ENCODE data around the gene NINJ1. TPM values are rescaled to one million over a fixed set of nuclear protein-coding genes. Genes with fewer than 3 reads are reported as not detected.

NINJ1 gene
- total and polyA plus RNA-seq, 2 donors (not counting 3 experiments of a cell fraction or from before 2014, with no cell fraction given): 31.5 to 57.7 TPM

DNA sequence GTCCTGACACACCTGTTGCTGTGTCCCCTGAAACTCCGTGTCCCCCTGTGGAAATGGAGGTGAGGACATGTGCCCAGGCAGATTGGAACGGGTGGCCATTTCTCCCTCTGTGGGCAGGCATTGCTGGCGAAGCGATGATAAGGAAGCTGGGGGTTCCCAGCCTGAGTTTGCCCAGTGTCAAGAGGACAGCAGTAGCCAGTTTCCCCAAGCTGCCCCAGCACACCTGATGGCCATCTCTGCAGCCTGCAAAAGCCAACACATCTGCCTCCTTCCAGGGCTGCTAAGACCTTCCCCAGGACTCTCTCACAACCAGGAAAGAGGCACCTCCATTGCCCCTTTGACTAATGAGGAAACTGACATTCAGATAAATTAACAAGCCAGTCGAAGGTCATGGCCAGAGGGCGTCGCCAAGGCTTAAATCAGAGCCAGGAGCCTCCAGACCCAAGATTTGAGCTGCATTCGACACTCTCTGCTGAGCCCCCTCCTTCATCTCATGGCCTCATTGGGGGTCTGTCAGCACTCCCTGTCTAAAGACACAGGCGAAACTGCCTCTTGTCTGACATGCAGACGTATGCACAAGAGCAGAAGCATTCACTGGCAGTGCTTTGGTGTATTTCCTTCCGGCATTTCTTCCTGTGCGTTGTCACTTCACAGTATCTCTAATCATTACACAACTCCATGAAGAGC, 39.5 kb upstream of the NINJ1 start:
- Histone ChIP-seq H4K20me1 (replicated peaks; ENCODE audit: control insufficient read depth, extremely low read depth, insufficient read depth, low read length) (no peaks in the 10 kb centered on the region), H3K27ac (ENCODE audit: insufficient read depth, low read depth, low read length) (no peak overlapping the region), H3K4me2 (ENCODE audit: insufficient read depth, low read length) (no peak overlapping the region), H3K9me3 (replicated peaks; ENCODE audit: control insufficient read depth, insufficient read depth, low read length) (no peaks in the 10 kb centered on the region), H3K4me1 (ENCODE audit: control insufficient read depth, extremely low read depth, insufficient read depth, low read length) (no peaks in the 10 kb centered on the region), H3K79me2 (ENCODE audit: control insufficient read depth, insufficient read depth, low read length) (no peaks in the 10 kb centered on the region), H3K4me3 (replicated peaks in 1 of 3; ENCODE audit: insufficient read depth in 1 of 3, low read depth in 1 of 3, low read length in 3 of 3) (no peak overlapping the region), H3K36me3 (ENCODE audit: control insufficient read depth in 2 of 2, extremely low read depth in 1 of 2, insufficient read depth in 2 of 2, low read length in 2 of 2) (no peaks in the 10 kb centered on the region), H3K9ac (replicated peaks; ENCODE audit: extremely low read depth, insufficient read depth, low read length) (no peak overlapping the region), H2AFZ (ENCODE audit: low read depth, low read length) (no peak overlapping the region), H3K9me1 (replicated peaks; ENCODE audit: control insufficient read depth, extremely low read depth, insufficient read depth, low read length) (no peaks in the 10 kb centered on the region), H3K27me3 (ENCODE audit: control insufficient read depth in 2 of 2, insufficient read depth in 2 of 2, low read length in 2 of 2) (no peaks in the 10 kb centered on the region)
- no peak for DNase-seq (ENCODE audit: low read depth, low spot score)
- BruUV-seq (replicated peaks): no TSS peak
- ChIA-PET POLR2A (no interaction called here), CTCF (interaction anchor here (0.6 to 1.5 kb wide), 2 partner anchors 22 to 129 kb away, joined by 3 read pairs; no protein-coding TSS in a partner anchor)
- TF ChIP-seq EZH2 (IDR thresholded peaks at IDR 0.05; ENCODE audit: borderline replicate concordance, low read depth, low read length, severe bottlenecking) (no peak), FOS (IDR thresholded peaks at IDR 0.05; ENCODE audit: borderline replicate concordance, insufficient read depth, low read length) (no peak), POLR2AphosphoS5 (IDR thresholded peaks at IDR 0.05; ENCODE audit: insufficient read depth, low read depth, low read length) (no peak), POLR2A (IDR thresholded peaks at IDR 0.05; ENCODE audit: low read depth, low read length) (no peak), GATA2 (IDR thresholded peaks at IDR 0.05; ENCODE audit: insufficient read depth, insufficient read length, low read depth, low read length) (no peak), MYC (IDR thresholded peaks at IDR 0.05; ENCODE audit: low read depth, low read length) (no peak), JUN (IDR thresholded peaks at IDR 0.05; ENCODE audit: borderline replicate concordance, insufficient read depth, insufficient read length, low read depth) (no peak)
- TF ChIP-seq, protein P1, sequence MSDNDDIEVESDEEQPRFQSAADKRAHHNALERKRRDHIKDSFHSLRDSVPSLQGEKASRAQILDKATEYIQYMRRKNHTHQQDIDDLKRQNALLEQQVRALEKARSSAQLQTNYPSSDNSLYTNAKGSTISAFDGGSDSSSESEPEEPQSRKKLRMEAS (IDR thresholded peaks at IDR 0.05; ENCODE audit: insufficient read depth, insufficient read length): no peak
- TF ChIP-seq, protein P2, sequence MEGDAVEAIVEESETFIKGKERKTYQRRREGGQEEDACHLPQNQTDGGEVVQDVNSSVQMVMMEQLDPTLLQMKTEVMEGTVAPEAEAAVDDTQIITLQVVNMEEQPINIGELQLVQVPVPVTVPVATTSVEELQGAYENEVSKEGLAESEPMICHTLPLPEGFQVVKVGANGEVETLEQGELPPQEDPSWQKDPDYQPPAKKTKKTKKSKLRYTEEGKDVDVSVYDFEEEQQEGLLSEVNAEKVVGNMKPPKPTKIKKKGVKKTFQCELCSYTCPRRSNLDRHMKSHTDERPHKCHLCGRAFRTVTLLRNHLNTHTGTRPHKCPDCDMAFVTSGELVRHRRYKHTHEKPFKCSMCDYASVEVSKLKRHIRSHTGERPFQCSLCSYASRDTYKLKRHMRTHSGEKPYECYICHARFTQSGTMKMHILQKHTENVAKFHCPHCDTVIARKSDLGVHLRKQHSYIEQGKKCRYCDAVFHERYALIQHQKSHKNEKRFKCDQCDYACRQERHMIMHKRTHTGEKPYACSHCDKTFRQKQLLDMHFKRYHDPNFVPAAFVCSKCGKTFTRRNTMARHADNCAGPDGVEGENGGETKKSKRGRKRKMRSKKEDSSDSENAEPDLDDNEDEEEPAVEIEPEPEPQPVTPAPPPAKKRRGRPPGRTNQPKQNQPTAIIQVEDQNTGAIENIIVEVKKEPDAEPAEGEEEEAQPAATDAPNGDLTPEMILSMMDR (IDR thresholded peaks at IDR 0.05; ENCODE audit: extremely low read depth in 1 of 2, insufficient read depth in 1 of 2, low read depth in 1 of 2, low read length in 2 of 2): no peak
- no peak for FAIRE-seq
- intact Hi-C loops (cut with micrococcal nuclease): no loop called here
- dilution Hi-C loops (cut with MboI; ENCODE audit: extremely low pct_ligation_motif_present, low sequenced_read_pairs): no loop called here
